Fibroblast of peridontal ligament (primary cell): ENCODE results near the gene TRIO.

ENCODE experiments used
- DNase-seq: peaks from one replicate; pipeline ENCODE4 v3.0.0-alpha.2; 2010; ENCODE audit errors: extremely low read depth

Gene TRIO

DNA sequence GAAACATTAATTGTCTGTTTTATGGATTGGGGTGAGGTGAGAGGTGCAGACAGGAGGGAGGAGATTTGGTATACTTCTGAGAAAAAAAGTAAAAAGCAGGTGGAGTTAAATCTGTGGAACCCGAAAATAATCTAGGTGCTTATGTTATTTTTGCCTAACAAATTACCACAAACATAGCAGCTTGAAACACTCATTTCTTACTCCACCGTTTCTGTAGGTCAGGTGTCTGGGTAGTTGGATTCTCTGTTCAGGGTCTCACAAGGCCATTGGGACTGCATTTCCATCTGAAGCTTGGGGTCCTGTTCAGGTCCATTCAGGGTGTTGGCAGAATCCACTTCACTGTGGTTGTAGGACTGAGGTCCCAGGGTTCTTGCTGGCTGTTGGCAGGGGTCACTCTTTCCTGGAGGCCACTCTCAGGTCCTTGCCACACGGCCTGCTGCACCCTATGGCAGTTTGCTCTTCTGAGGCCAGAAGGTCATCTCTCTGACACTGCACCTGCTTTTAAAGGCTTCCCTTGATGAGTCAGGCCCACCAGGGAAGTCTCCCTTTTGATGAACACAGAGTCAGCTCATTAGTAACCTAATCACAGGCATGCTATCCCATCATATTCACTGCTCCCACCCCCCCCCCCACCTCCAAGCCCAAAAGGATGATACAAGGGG, 82.2 kb downstream of the TRIO start:
- DNase-seq, result no peak

DNA sequence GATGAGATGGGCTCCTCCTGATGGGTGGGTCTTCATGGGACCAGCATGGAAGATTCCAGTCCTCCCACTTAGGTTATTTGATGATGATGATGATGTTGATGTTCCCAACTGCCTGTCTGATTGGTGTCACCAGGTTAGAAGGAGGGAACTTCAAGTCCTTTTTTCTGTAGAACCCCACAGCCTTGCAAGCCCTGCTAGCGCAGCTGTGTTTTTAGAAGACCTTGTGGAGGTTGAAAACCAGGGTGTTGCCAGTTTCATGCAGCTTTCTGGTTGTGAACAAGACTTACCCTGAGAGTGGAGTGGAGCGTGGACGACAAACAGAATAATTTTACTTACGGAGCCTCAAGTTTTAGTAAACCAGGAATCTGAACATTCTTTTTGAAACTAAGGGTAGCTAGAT, 83.0 kb downstream of the TRIO start:
- DNase-seq, result no peak

GRCh38 chr5:14226554-14226953, 83.4 kb downstream of the TRIO start:
- DNase-seq, result no peak

GRCh38 chr5:14226992-14227391, 83.8 kb downstream of the TRIO start:
- DNase-seq, result no peak

- no peak for DNase-seq
Observed at GRCh38 chr5:14227513-14227912, 84.4 kb downstream of the TRIO start.

DNA sequence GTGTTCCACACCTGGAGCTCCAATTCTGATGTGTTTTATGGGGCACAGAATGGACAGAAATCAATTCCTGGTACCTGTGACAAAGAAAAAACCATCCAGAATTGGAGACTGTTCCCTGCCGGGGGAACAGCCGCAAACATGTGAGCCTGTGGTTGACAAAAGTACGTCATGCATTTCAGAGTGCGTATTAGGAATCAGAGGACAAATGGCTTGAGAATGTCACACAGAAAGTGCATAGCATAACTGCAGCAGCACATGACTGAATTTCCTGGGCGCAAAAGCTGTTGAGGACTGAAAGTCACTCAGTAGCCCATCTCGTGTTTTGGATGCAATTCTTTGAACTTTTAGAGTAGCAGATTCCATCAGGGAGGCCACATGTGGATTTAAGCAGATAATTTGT, 85.1 kb downstream of the TRIO start:
- no peak for DNase-seq

- no peak for DNase-seq
Observed at GRCh38 chr5:14229181-14229580, 86.0 kb downstream of the TRIO start.

DNA sequence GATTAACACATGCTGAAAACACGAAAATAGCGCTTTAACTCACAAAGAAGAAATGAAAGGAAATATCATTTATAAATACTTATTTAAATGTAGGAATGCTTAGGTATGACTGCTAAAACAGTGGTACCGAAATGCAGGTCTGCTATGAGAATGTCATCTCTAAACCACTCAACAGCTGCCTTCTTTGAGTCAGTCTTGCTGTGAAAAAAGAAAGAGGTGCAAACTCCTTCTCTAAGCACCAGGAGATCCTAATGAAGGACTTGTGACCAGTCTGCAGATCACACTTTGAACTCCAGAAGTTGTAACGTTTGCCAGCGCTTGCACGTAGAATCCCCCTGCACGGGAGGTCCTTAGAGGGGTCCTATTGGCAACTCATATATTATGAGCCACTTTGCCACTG, 86.6 kb downstream of the TRIO start:
- DNase-seq, result no peak

GRCh38 chr5:14231156-14231555, 88.0 kb downstream of the TRIO start:
- DNase-seq, result no peak

- DNase-seq, result no peak
Observed at GRCh38 chr5:14231890-14232289, 88.7 kb downstream of the TRIO start.

GRCh38 chr5:14234204-14234603, 91.1 kb downstream of the TRIO start:
- no peak for DNase-seq

GRCh38 chr5:14235872-14236271, 92.7 kb downstream of the TRIO start:
- DNase-seq, result no peak

DNA sequence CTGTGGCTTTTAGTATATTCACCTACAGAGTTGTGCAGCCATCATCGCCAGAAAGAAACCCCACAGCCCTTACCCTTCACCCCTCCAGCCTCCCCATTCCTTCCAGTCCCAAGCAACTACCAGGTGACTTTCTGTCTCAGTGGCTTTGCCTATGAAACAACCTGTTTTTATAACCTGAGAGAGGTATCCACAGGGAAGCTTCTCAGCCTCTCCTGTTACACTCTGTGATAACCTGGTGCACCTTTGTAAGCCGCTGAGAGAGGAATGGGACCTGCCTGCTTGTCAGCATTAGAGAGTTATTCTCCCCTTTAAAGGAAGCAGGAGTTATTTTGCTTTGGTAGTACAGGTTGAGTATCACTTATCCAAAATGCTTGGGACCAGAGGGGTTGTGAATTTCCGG, 93.6 kb downstream of the TRIO start:
- DNase-seq, result no peak

DNA sequence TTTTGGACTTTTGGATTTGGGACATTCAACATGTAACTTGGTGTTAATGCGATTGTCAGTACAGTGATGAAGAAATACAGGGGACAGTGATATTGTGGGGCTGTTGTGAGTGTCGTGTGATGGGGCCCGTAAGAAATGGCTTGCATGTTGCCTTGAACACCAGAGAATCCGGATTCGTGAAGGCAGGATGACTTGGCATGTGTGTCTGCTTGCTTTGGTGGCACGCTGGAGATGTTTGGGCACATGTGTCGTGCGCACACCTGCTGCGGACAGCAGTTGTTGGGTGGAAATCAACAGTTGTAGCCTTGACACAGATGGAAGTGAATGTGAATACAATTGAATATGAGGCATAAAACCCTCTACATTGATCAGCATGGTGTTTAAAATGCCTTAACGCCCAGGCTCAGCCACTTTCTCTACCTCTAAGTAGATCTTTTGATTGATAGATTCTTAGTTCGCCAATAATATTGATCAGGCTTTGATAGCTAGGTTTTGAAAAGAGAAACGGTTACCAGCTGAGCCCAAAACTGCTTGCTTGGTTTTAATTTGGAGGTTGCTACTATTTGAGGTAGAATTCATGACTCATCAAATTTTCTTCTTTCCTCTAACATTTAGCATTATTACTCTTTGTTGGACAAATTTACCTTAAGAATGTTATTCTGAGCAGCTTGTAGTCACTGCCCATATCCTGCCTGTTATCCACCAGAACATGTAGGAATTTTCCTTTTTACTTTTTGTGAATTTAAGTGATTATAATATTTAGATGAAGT, 94.4 kb downstream of the TRIO start:
- no peak for DNase-seq

- no peak for DNase-seq
Observed at GRCh38 chr5:14238272-14238671, 95.1 kb downstream of the TRIO start.

DNA sequence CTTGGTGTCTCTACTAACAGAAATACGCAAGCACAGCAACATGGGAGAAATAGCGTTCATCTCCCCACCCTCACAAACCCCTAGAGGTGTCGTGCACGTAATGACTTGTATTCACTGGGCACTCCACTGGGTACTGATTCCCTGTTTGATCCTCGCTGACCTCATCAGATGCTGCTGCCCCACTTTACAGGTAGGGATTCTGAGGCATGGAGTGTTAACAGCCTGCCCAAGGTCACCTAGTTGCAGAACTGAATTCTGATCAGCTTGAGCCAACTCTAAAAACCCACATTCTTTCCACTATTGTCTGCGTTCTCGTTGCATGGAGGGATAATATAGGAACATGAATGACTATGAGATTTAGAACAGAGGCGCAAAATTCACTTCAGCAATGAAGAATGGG, 96.3 kb downstream of the TRIO start:
- no peak for DNase-seq

DNA sequence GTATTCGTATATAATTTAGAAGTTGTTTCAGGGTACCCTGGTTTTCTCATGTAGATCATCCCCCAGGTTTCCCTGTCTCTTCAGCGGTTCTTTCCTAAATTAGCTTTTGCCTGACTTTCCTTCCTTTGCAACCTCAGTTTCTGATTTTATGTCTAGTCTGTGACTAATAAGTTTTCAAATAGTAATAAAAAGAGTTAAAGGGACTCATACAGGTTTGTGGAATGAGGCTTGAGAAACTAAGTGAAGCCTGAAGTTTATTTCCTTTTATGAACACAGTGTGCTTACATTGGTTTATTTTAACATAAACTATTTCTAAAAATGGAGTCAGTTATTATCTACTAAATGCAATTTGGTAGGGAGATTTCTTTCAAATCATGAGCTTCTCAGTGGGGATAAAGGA, 96.8 kb downstream of the TRIO start:
- DNase-seq, result no peak

- peak; percentile 92 for DNase-seq
Observed at GRCh38 chr5:14240359-14240758, 97.2 kb downstream of the TRIO start.

DNA sequence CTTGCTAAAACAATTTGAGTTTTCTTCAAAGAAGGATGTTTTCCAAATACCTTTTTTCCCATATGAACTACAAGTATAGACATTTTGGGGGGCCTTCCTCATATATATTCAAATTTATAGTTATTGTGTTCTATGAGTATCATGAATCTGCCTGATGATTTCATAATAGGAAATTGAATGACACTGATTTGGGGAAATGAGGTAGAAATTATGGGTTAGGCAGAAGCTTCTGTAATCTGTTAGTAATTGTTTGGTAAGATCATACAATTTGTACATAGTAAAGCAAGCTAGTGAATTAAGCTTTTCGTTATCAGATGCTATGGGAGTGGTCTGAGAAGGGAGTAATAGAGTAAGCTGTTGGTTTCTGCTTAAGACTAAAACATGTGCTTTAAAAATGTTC, 98.0 kb downstream of the TRIO start:
- no peak for DNase-seq

- no peak for DNase-seq
Observed at GRCh38 chr5:14242447-14242846, 99.3 kb downstream of the TRIO start.

DNA sequence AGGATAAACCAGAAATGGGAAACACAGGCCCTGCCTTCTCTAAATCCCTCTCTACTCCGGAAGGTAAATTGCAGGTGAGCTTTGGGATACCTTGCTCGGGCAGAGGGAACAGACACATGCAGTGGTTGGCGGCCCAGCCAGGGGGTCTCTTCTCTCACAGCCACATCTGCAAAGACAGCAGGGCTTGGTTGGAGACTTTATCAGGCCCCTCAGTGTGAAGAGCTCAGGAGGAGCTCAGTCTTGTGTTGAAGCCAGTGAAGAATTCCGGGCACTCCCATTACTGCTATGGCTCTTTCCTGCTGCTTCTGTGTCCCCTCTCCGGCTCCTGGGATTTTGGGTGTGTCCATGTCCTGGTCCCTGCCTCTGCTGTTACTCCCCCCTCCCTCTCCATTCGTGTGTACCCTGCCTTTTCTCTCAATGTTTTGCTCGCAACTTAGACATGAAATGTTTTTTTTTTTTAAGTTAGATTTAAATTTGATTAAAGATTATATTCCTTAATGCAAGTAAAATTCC, 99.8 kb downstream of the TRIO start:
- no peak for DNase-seq

GRCh38 chr5:14243766-14244165, 100.6 kb downstream of the TRIO start:
- no peak for DNase-seq

- no peak for DNase-seq
Observed at GRCh38 chr5:14244721-14245120, 101.6 kb downstream of the TRIO start.
